AG08395 (cell line): ENCODE measurements around the gene BRWD1.

Experiments used
- DNase-seq: peaks from one replicate; pipeline ENCODE4 v3.0.0; 2012; ENCODE audit warnings: mixed read lengths, low spot score

The BRWD1 gene

DNA sequence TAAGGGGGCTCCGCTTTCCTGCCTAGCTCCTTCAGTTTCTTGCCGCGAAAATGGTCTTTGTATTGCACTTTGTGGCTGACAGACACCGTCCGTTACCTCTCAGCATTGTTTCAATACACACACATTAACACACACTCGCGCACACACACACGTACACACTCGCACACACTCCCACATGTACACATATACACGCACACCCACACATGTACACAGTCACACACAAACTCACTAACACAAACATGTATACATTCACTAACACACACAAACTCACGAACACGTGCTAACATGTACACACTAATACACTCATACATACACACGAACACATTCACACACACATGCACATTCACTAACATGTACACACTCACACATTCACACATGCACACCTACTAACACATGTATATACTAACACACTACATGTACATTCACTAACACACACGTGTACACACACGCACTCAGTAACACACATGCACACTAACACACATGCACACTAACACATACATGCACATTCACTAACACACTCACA, 179.1 kb downstream of the BRWD1 start:
- no peak for DNase-seq
